H1 (cell line): ENCODE data around the gene TBC1D22A. TPM values are rescaled to one million over a fixed set of nuclear protein-coding genes. Genes with fewer than 3 reads are reported as not detected.

Experiments used
- CTCF ChIA-PET: fragments of 300-600 bp; sonication (Branson Sonifier 250); formaldehyde crosslinking; loops from one replicate; lab custom pipeline; 2021; ENCODE audit not compliant: partially characterized antibody; lab: Charles Lee
- POLR2A ChIA-PET: fragments of 300-600 bp; sonication (Branson Sonifier 250); formaldehyde crosslinking; loops from one replicate; lab custom pipeline; 2021; ENCODE audit warnings: inconsistent platforms; ENCODE audit not compliant: partially characterized antibody; lab: Charles Lee
- DNase-seq, 2 experiments: peaks; one replicate each; pipeline versions ENCODE4 v3.0.0 to v3.0.0-alpha.2; 2010 to 2022; ENCODE audit warnings: low spot score in 2 of 2, low read depth in 1 of 2, mixed read lengths in 1 of 2
- FAIRE-seq: peaks from 2 replicates; lab custom pipeline; 2011; peaks lifted over from hg19 to GRCh38; lab: Jason Lieb, UNC
- H2AFZ ChIP-seq: 2 replicates; pipeline ENCODE4 v1.8.1; 2012; ENCODE audit warnings: low read length, inconsistent platforms
- H2AK5ac ChIP-seq: 2 replicates; pipeline ENCODE4 v1.6.1; 2013; ENCODE audit warnings: low read depth, low read length
- H2BK120ac ChIP-seq: replicated peaks from 2 replicates; pipeline ENCODE3; 2013; ENCODE audit warnings: low read depth, low read length, inconsistent platforms
- H2BK12ac ChIP-seq: 2 replicates; pipeline ENCODE4 v1.6.1; 2013; ENCODE audit warnings: low read depth, low read length
- H2BK15ac ChIP-seq: 2 replicates; pipeline ENCODE4 v1.6.1; 2013; ENCODE audit warnings: low read length
- H2BK20ac ChIP-seq: 2 replicates; pipeline ENCODE4 v1.6.1; 2013; ENCODE audit warnings: low read length
- H2BK5ac ChIP-seq: 2 replicates; pipeline ENCODE4 v1.6.1; 2013; ENCODE audit warnings: low read depth, low read length
- H3K14ac ChIP-seq: 2 replicates; pipeline ENCODE4 v1.6.1; 2013; ENCODE audit warnings: inconsistent platforms; ENCODE audit not compliant: insufficient read length
- H3K18ac ChIP-seq: 2 replicates; pipeline ENCODE4 v1.6.1; 2013; ENCODE audit warnings: low read length; ENCODE audit errors: extremely low read depth
- H3K23ac ChIP-seq: 2 replicates; pipeline ENCODE4 v1.6.1; 2013; ENCODE audit warnings: inconsistent platforms; ENCODE audit not compliant: insufficient read length
- H3K23me2 ChIP-seq: 2 replicates; pipeline ENCODE4 v1.6.1; 2013; ENCODE audit warnings: low read depth, low read length
- H3K27ac ChIP-seq: 2 replicates; pipeline ENCODE4 v1.6.1; 2011; ENCODE audit warnings: low read depth, low read length, inconsistent platforms
- H3K27me3 ChIP-seq, 4 experiments: replicated peaks in 1 of 4; 1 replicate in 1 of 4; 2 replicates in 3 of 4; pipeline versions ENCODE4 v1.6.1 to v1.8.1; 2011 to 2013; ENCODE audit warnings: low read length in 3 of 4, mild to moderate bottlenecking in 3 of 4, inconsistent platforms in 2 of 4, mixed read lengths in 2 of 4, moderate library complexity in 1 of 4; ENCODE audit not compliant: control insufficient read depth in 3 of 4, insufficient read depth in 3 of 4; ENCODE audit errors: extremely low read depth in 1 of 4
- H3K36me3 ChIP-seq, 4 experiments: 2 replicates each; pipeline versions ENCODE4 v1.6.1 to v1.8.1; 2011 to 2013; ENCODE audit warnings: mild to moderate bottlenecking in 4 of 4, low read length in 3 of 4, moderate library complexity in 2 of 4, control low read depth in 1 of 4, inconsistent platforms in 1 of 4; ENCODE audit not compliant: insufficient read depth in 4 of 4, control insufficient read depth in 2 of 4
- H3K4ac ChIP-seq: replicated peaks from 2 replicates; pipeline ENCODE3; 2013; ENCODE audit warnings: low read length, low read depth, mixed read lengths, inconsistent platforms; ENCODE audit not compliant: insufficient read length
- H3K4me1 ChIP-seq, 4 experiments: replicated peaks in 1 of 4; 1 replicate in 1 of 4; 2 replicates in 3 of 4; pipeline versions ENCODE4 v1.6.1 to v1.8.1; 2011 to 2013; ENCODE audit warnings: low read length in 3 of 4, inconsistent platforms in 2 of 4, mixed read lengths in 1 of 4; ENCODE audit not compliant: insufficient read depth in 4 of 4, control insufficient read depth in 3 of 4
- H3K4me2 ChIP-seq, 2 experiments: 2 replicates each; pipeline versions ENCODE4 v1.6.1 to v1.8.1; 2011 to 2013; ENCODE audit warnings: low read depth in 2 of 2, low read length in 2 of 2, control low read depth in 1 of 2, inconsistent platforms in 1 of 2, mild to moderate bottlenecking in 1 of 2; ENCODE audit not compliant: insufficient read depth in 1 of 2
- H3K4me3 ChIP-seq, 4 experiments: fragments of 200-600, 300-600 bp in 1 of 4; sonication (generic), shearing (Covaris generic), sonication (Bioruptor Twin) in 1 of 4; 2 replicates each; pipeline versions ENCODE4 v1.5.1 to v1.8.1; 2011 to 2016; ENCODE audit warnings: low read length in 4 of 4, low read depth in 3 of 4, control low read depth in 2 of 4, inconsistent platforms in 2 of 4, mild to moderate bottlenecking in 2 of 4, mixed read lengths in 1 of 4, moderate library complexity in 1 of 4; ENCODE audit not compliant: insufficient read depth in 2 of 4; ENCODE audit errors: extremely low read depth in 1 of 4
- H3K56ac ChIP-seq: replicated peaks from 2 replicates; pipeline ENCODE3; 2013; ENCODE audit warnings: low read depth, mild to moderate bottlenecking, mixed read lengths, low read length, inconsistent platforms; ENCODE audit not compliant: insufficient read length
- H3K79me1 ChIP-seq: 2 replicates; pipeline ENCODE4 v1.6.1; 2013; ENCODE audit warnings: low read depth, low read length, control low read depth
- H3K79me2 ChIP-seq, 2 experiments: 2 replicates each; pipeline versions ENCODE4 v1.6.1 to v1.8.1; 2012 to 2013; ENCODE audit warnings: low read length in 2 of 2, mild to moderate bottlenecking in 2 of 2, inconsistent platforms in 1 of 2; ENCODE audit not compliant: insufficient read depth in 2 of 2, control insufficient read depth in 1 of 2
- H3K9ac ChIP-seq, 4 experiments: replicated peaks in 1 of 4; 1 replicate in 1 of 4; 2 replicates in 3 of 4; pipeline versions ENCODE4 v1.6.1 to v1.8.1; 2011 to 2013; ENCODE audit warnings: low read depth in 3 of 4, low read length in 3 of 4, control low read depth in 2 of 4, mild to moderate bottlenecking in 2 of 4, moderate library complexity in 2 of 4, inconsistent platforms in 1 of 4; ENCODE audit errors: extremely low read depth in 1 of 4
- H3K9me3 ChIP-seq, 2 experiments: 2 replicates each; pipeline versions ENCODE4 v1.6.1 to v1.8.1; 2012 to 2013; ENCODE audit warnings: mild to moderate bottlenecking in 2 of 2, moderate library complexity in 2 of 2, control low read depth in 1 of 2, inconsistent platforms in 1 of 2, low read depth in 1 of 2, low read length in 1 of 2, mixed read lengths in 1 of 2; ENCODE audit not compliant: insufficient read depth in 2 of 2
- H4K20me1 ChIP-seq, 2 experiments: replicated peaks in 1 of 2; 2 replicates each; pipeline versions ENCODE3 to v1.8.1; 2011 to 2013; ENCODE audit warnings: inconsistent platforms in 2 of 2, low read length in 2 of 2, mild to moderate bottlenecking in 1 of 2; ENCODE audit not compliant: insufficient read depth in 2 of 2, control insufficient read depth in 1 of 2
- H4K5ac ChIP-seq: 2 replicates; pipeline ENCODE4 v1.6.1; 2013; ENCODE audit warnings: low read length, low read depth, mixed read lengths, inconsistent platforms; ENCODE audit not compliant: insufficient read length
- H4K8ac ChIP-seq: 2 replicates; pipeline ENCODE4 v1.8.0; 2013; ENCODE audit warnings: mild to moderate bottlenecking, moderate library complexity, low read length, inconsistent platforms; ENCODE audit not compliant: insufficient read depth; ENCODE audit errors: extremely low read depth
- H4K91ac ChIP-seq: replicated peaks from 2 replicates; pipeline ENCODE3; 2013; ENCODE audit warnings: low read length, mixed read lengths, inconsistent platforms; ENCODE audit not compliant: insufficient read length
- CBX5 ChIP-seq: fragments of 300-800, 300-1000 bp; sonication (generic); IDR thresholded peaks from 2 replicates; pipeline ENCODE4 v1.7.1; 2016; ENCODE audit warnings: antibody characterized with exemption, low read length, low read depth
- CBX8 ChIP-seq: fragments of 300-800, 300-1000 bp; sonication (generic); IDR thresholded peaks from 2 replicates; pipeline ENCODE4 v1.7.1; 2016; ENCODE audit warnings: low read depth, low read length, borderline replicate concordance
- CHD1 ChIP-seq: IDR thresholded peaks from 2 replicates; pipeline ENCODE4 v1.6.1; 2012; ENCODE audit warnings: low read depth, low read length, improper control_type of control experiment
- KDM1A ChIP-seq: fragments of 200-600, 300-600 bp; sonication (generic); IDR thresholded peaks from 2 replicates; pipeline ENCODE4 v1.7.1; 2016; ENCODE audit warnings: mild to moderate bottlenecking, low read length, borderline replicate concordance
- KDM5A ChIP-seq: fragments of 200-600 bp; IDR thresholded peaks from 2 replicates; pipeline ENCODE4 v1.7.1; 2012; ENCODE audit warnings: mild to moderate bottlenecking, low read length, inconsistent platforms, mixed read lengths
- SIX5 ChIP-seq: IDR thresholded peaks from 2 replicates; pipeline ENCODE4 v1.6.1; 2011; ENCODE audit warnings: mild to moderate bottlenecking, low read depth, low read length
- SP1 ChIP-seq: IDR thresholded peaks from 2 replicates; pipeline ENCODE4 v1.6.1; 2011; ENCODE audit warnings: low read depth, low read length
- SP4 ChIP-seq: IDR thresholded peaks from 2 replicates; pipeline ENCODE4 v1.6.1; 2012; ENCODE audit warnings: low read length, inconsistent platforms
- WGBS, 2 experiments: shearing (Covaris generic) in 1 of 2; methylation state at CpG; one replicate each; pipeline versions ENCODE4 v1.1.6 to v1.1.7; 2013 to 2015; ENCODE audit warnings: low lambda C conversion rate in 2 of 2, mixed read lengths in 2 of 2, inconsistent platforms in 1 of 2, low coverage in 1 of 2, missing lambda C conversion rate in 1 of 2; ENCODE audit not compliant: insufficient replicate concordance in 2 of 2, insufficient coverage in 1 of 2, insufficient read length in 1 of 2; ENCODE audit errors: extremely low coverage in 1 of 2, missing lambda C conversion rate in 1 of 2; 5-methylcytosine and 5-hydroxymethylcytosine counted together
- polyA plus RNA-seq, 7 experiments: library from polyadenylated mRNA; depleted of rRNA in 3 of 7; stranded (reverse) in 5 of 7; unstranded in 2 of 7; fragments of >200 nt in 5 of 7; fragments of 200-250 nt in 2 of 7; gene quantifications; 1 replicate in 5 of 7; 2 replicates in 1 of 7; 4 replicates in 1 of 7; pipeline versions ENCODE4 v1.2.1 to v1.2.3, GENCODE V29; 2011 to 2013; ENCODE audit warnings: missing spikeins in 2 of 7, mixed read lengths in 2 of 7
- total RNA-seq: library from RNA; stranded (reverse); fragmentation: NEBNext Ultra II Directional; extraction: Animal tissue kit (Norgen Biotek cat#: 25700); gene quantifications from 2 replicates; pipeline ENCODE4 v1.2.1, GENCODE V29; 2021

Gene TBC1D22A
- total and polyA plus RNA-seq, 2 of the 8 experiments (the other 6 are each of a cell fraction or from before 2014, with no cell fraction given): 11.9 to 18.4 TPM

GRCh38 chr22:47041271-47042115, 279.0 kb downstream of the TBC1D22A start:
- H2BK15ac ChIP-seq: no peak overlapping the region
- CTCF ChIA-PET: no interaction called here
- H3K9ac ChIP-seq: no peak overlapping the region
- H3K14ac ChIP-seq: no peak overlapping the region
- WGBS, 2 experiments: 92% methylated on average over 27 of the region's 27 CpGs; no CpG with 5 or more reads in 1 of the 2 experiments
- peak overlapping the region; percentile 39; the same call in 1 of the 2 replicates for H2BK12ac ChIP-seq
- DNase-seq (no peak), FAIRE-seq (no peak)
- TF ChIP-seq KDM1A (no peak), KDM5A (no peak), SP4 (no peak), SIX5 (no peak), CHD1 (no peak), CBX8 (no peak), CBX5 (no peak), SP1 (no peak)
- H4K8ac ChIP-seq: no peak overlapping the region; the same call in 1 of the 2 replicates
- H3K79me1 ChIP-seq: peaks cover 3% of the 10 kb centered on the region; the same call in 1 of the 2 replicates
- no peak overlapping the region for H3K18ac ChIP-seq
- POLR2A ChIA-PET: no interaction called here
- H2AFZ ChIP-seq: no peak overlapping the region
- H3K27me3 ChIP-seq: no peaks in the 10 kb centered on the region
- H3K4me1 ChIP-seq: peaks cover 0 to 4% (median 2%) of the 10 kb centered on the region in 4 experiments; a peak in 4 of 7 replicates
- H4K91ac ChIP-seq: no peak overlapping the region
- no peak overlapping the region for H2BK120ac ChIP-seq
- no peaks in the 10 kb centered on the region for H3K36me3 ChIP-seq
- no peak overlapping the region for H4K5ac ChIP-seq
- no peak overlapping the region for H3K4me2 ChIP-seq
- no peak overlapping the region for H2AK5ac ChIP-seq
- no peaks in the 10 kb centered on the region for H3K23me2 ChIP-seq
- no peaks in the 10 kb centered on the region for H3K79me2 ChIP-seq
- no peak overlapping the region for H3K23ac ChIP-seq
- no peak overlapping the region for H2BK5ac ChIP-seq
- no peak overlapping the region for H3K56ac ChIP-seq
- H3K27ac ChIP-seq: no peak overlapping the region
- no peak overlapping the region for H3K4me3 ChIP-seq
- no peaks in the 10 kb centered on the region for H3K9me3 ChIP-seq
- H2BK20ac ChIP-seq: no peak overlapping the region
- no peak overlapping the region for H3K4ac ChIP-seq
- H4K20me1 ChIP-seq: peaks cover 0 to 1% of the 10 kb centered on the region in 2 experiments
